NK-92 treated with Interleukin-12 subunit alpha and Interleukin-12 subunit beta, amount 100 ng/mL, for 24 hours (cell line): ENCODE measurements around the gene BRINP1.

ENCODE experiments used
- DNase-seq: peaks from one replicate; lab custom pipeline; 2025; lab: John Stamatoyannopoulos, UW

Gene BRINP1, protein sequence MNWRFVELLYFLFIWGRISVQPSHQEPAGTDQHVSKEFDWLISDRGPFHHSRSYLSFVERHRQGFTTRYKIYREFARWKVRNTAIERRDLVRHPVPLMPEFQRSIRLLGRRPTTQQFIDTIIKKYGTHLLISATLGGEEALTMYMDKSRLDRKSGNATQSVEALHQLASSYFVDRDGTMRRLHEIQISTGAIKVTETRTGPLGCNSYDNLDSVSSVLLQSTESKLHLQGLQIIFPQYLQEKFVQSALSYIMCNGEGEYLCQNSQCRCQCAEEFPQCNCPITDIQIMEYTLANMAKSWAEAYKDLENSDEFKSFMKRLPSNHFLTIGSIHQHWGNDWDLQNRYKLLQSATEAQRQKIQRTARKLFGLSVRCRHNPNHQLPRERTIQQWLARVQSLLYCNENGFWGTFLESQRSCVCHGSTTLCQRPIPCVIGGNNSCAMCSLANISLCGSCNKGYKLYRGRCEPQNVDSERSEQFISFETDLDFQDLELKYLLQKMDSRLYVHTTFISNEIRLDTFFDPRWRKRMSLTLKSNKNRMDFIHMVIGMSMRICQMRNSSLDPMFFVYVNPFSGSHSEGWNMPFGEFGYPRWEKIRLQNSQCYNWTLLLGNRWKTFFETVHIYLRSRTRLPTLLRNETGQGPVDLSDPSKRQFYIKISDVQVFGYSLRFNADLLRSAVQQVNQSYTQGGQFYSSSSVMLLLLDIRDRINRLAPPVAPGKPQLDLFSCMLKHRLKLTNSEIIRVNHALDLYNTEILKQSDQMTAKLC

DNA sequence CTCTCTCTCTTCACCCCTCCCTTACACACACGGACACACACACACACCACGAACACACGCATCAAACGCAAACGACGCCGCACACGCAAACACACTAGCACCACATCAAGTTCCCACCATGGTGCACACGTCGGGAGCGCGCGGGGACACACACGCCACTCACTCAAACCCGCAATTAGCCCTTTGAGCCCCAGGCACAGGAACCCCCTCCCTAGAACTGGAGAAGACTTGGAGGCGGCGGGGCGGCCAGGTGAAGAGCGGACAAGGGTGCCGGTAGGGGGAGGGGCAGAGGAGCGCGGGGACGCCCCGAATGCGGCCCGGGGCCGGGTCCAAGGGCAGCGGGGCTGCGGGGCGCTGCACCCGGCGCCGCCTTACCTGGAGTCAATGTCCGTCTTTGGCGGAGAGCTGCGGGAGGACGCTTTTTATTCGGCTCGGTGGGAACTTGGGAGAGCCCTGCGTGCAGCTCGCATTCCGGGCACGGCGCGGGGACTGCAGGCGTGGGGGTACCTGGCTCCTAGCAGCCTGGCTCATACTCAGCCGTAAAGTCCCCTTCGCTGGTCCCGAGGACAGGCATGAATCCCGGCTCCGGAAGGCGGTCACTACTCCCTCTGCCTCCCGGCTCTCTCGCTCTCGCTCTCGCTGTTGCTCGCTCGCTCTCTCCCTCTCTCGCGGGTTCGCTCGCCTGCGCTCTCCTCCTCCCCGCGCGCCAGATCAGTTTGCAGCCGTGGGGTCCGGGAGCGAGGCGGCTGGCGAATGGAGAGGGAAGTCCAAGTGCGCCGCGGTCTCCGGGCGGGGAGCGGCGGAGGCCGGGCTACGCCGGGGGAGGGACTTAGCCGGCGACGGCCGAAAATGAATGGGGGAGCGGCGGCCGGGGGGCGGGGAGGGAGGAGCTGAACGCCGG, at the start of gene BRINP1:
Gene BRINP1 (minus strand): TSS at position 755 of the 901 bp plus-strand sequence. CDS start 56,080 bp downstream, outside the sequence.
- no peak for DNase-seq

DNA sequence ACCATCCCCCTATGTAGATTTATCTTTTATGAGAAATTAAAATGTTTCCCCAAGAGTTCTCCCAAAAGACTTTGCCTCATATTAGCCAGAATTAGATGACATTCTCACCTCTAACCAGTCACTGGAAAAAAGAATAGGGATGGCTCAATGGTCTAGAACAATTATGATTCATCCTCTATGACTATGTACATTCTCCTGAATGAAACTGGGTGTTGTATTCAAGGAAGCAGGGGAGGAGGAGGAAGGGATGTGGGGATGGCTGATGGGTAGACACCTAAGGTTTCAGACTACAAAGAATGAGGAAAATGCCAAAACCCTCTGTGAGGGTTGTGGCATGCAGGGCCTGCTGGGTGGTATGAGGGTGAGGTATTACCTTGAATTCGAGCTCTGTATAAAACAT, 49.5 kb upstream of the BRINP1 start:
- no peak for DNase-seq

- DNase-seq, result no peak
Measured at GRCh38 chr9:119416793-119417192, 47.6 kb upstream of the BRINP1 start.

DNA sequence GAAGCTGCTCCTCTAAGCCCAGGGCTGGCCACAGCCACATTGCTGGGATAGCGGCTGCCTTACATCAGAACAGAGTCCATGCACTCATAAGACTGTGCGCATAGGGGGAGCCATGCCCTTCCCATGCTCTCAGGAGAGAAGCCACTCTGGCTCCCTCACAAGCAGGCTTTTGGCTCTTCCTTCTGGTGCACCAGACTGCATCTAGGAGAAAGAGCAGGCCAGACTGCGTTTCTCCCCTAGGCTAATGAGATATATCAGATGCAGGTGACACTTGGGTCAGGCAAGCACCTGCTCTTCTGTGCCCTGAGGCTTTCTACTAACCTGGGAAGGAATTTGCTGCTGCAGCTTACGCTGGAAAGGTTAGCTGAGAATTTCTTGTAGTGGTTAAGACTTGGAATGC, 43.2 kb upstream of the BRINP1 start:
- no peak for DNase-seq

DNA sequence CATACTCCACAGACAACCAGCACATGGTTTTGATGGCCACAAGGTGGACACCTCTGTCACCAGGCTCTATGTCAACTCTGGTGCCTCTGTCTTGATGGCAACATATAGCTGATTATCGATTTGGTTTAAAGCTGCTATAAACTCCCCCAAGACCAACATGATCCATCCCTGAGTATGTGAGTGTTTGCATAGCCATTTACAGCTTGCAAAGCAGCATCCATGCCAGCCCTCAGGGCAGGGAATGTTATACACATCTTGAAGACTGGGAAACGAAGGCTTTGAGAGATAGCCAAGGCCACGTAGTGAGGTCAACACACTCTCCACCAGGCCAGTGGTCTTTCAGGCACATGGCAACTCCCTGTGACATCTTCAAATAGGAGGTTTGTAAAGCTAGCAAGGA, 40.3 kb upstream of the BRINP1 start:
- DNase-seq, result no peak

GRCh38 chr9:119400606-119401005, 31.4 kb upstream of the BRINP1 start:
- DNase-seq, result no peak

GRCh38 chr9:119398350-119398749, 29.1 kb upstream of the BRINP1 start:
- DNase-seq, result no peak

DNA sequence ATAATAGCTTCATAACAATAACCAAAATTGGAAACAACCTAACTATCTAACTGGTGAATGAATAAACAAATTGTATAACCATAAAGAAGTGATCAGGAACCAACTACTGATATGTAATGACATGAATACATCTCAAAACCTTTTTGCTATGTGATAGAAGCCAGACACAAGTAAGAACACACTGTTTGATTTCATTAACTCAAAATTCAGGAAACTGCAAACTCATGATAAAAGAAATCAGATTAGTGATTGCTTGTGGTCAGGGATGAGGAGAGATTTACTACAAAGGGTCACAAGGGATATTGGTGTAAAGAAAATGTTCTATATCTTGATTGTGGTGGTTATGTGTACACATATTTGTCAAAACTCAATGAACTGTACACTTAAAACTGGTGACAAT, 22.6 kb upstream of the BRINP1 start:
- no peak for DNase-seq

DNA sequence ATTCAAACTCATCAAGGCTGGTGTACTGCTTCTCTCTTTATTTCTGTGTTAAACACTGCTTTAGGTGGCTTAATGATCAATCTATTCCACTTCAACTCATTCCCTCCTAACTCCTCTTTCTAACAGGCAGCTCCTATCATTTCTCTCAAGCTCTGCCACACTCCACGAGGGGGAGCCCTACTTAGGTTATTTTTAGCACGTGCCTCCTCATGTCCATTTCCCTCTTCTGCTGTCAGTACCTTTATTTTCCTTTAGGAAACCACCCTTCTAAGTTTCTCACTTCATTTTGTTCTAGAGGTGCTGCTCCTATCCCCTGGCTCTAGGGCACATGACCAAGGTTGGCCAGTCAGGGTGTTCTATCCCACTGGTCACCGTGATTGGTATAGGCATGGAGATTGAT, 6.7 kb upstream of the BRINP1 start:
- DNase-seq, result no peak

DNA sequence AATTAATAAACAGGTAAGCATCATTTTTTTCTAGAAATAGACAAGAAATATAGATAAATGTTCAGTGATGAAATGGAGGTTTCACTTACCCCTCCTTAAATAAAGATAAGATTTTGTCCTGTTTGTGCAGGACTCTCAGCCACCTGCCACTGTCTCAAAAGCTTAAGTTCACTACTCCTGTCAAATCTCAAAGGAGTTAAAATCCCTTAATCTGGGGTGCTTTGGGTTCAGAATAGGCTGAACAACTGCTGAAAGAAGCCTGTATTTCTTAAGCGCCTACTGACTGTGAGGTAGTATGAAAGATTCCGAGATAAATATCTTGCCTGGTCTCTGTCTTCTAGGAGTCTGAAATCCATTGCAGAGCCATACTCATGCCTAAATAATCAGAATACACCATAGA, 3.7 kb upstream of the BRINP1 start:
- DNase-seq, result no peak

DNA sequence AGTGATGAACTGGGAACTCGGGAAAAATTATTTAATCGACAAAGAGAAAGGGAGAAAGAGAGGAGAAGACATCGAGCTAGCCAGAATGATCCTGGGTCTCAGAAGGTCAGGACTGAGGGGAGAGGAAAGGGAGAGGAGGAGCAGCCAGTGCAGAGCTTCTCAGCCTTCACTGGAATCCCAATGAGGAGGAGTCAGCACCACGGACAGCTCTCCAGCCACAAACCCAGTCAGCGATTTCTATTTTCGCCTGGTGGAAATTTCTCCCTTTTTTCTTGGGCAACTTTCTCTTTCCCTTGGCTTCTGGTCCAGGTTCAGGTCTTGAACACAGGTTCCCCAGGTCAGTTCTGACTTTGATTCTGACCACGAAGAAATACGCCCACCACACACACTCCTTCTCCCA, 1.6 kb upstream of the BRINP1 start:
- no peak for DNase-seq

DNA sequence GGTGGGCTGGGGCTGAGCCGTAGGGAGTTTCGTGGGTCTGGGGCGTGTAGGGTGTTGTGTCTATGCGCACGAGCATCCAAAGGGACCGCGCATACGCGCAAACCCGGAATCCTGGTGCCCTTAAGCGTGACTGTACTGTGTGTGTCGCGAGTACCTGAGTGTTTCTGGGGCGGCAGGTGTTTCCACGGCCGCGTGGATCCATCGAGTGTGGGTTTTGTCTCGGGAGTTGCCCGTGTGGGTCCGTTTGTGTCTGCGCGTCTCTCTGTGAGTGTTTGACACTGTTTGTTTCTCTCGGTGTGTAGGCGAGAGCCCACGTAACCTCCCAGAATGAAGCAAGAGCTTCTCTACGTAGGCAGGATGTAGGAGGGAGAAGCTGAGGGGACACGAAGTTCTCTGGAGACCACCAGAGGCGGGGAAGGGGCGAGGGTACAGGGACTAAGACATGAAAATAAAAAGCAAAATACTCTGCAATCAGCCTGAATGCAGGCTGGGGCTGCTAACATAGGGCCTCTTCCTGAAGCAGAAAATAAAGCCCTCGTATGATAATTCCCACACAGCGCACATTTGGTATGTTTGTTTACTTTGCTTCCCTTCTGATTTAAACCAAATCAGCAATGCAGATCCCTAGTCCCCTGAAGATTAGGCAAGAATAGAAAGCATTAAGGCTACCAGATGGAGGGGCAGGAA, 588 bp upstream of the BRINP1 start:
- DNase-seq, result no peak

DNA sequence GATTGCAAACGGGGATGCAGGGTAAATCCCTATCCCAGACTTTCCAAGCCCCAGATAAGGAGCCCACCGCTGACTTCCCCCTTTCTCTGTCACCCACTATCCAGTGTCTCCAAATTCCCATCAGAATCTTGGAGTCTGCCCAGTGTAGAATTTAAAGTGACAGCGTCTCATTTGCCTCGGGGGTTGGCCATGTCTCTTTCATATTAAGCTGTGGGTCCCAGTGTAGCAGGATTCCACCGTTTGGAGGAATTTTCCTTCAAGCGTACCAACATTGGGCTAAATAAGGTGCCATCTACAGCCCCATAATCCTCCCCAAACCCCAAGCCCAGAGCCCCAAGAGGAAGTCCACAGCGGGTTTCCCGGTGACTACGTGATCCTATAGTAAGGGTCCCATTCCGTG, 1.1 kb downstream of the BRINP1 start:
- DNase-seq, result no peak

DNA sequence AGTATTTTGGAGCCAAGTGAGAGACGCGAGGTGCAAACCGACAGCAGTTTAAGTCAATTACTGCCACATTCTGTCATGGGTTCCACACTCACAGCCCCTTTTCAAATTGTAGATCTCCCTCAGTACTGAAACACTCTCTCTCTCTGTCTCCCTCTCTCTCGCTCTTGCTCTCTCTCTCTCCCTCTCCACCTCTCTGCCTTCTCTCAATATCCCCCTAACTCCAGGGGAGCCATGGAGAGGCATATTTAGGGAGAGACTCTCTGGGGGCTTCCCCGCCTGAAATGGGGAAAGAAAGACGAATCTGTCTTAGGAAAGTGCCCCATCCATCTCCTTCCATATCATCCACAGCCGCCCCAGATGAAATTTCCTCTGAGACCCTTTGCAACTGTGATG, 1.6 kb downstream of the BRINP1 start:
- DNase-seq, result no peak

DNA sequence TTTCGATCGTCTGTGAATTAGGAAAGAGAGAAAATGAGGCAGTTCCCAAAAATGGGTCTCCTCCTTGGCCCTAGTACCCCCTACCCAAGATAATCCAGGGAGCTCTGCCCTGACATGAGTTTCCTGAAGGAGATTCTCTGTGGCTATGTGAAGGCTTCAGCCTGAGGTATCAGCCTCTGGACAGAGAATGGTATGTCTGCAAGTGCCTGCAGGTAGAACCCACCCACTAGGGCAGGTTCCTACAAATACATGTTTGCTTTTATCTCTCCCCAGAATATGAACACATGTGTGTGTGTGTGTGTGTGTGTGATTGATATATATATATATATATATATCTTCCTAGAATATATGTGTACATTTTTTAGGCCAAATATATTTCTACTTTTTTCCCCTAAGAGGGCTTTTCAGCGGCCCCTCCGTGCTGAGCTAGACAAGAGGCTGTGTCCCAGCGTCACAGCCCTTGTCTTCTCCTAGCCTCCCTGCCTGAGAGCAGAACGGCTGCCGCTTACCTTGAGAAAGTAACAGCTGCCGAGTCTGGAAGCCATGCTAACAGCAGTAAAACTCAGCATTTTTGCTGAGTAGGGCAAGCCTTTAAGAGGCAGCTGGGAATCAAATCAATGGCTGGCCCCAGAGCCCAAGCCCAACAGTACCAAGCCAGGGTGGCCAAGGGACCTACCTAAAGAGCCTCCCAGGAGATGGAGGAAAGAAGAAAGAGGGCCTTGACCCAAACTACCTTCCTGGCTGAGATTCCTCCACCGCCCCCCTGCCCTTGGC, 2.1 kb downstream of the BRINP1 start:
- DNase-seq, result no peak

DNA sequence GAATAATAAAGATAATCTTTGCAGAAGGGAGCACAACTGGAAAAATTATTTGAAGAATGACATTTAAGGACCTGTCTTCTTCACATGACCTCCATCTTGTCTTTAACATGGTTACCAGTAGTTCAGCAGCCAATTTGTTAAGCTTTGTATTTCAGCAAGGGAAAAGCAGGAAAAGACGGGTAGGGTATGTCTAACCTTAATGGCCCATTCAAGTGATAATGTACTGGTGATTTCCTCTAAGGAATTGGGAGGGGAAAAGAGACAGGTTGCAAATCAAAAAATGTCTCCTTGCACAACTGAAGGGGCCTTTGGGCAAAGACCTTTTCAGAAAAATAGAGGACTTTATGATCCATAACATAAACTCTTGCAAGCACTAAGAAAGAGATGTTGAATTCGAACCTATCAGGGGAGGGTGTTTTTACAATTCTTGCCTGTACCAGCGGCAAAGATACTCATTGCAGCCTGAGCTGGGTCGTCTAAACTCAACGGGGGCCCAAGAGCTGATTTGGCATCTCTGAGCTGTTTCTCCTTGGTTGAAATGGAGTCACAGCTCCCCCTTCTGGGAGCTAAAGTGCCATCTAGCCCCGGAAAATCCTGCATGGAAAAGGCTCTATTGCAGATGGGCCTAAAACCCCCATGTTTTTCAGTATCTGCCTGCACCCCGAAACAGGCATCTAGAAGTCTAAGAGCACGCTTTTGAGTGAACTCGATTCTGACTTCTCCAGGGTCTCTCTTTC, 3.8 kb downstream of the BRINP1 start:
- no peak for DNase-seq

DNA sequence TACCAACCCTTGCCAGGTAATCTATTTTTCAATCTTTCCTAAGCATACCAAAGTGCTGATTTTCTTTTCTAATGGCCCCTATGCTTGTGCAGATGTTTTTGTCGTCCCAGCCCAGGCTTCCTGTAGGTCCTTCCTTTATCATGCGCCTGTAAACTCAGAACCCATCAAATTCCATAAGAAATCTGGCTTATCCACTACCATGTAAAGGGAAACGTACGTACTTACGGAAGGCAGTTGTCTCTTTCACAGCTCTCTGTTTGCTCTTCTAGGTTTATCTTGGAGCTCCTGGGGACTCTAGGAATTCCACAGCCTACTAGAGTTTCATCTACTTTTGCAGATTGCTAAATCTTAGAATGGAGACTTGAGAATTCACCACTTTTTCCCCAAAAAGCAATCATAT, 9.0 kb downstream of the BRINP1 start:
- DNase-seq, result no peak

DNA sequence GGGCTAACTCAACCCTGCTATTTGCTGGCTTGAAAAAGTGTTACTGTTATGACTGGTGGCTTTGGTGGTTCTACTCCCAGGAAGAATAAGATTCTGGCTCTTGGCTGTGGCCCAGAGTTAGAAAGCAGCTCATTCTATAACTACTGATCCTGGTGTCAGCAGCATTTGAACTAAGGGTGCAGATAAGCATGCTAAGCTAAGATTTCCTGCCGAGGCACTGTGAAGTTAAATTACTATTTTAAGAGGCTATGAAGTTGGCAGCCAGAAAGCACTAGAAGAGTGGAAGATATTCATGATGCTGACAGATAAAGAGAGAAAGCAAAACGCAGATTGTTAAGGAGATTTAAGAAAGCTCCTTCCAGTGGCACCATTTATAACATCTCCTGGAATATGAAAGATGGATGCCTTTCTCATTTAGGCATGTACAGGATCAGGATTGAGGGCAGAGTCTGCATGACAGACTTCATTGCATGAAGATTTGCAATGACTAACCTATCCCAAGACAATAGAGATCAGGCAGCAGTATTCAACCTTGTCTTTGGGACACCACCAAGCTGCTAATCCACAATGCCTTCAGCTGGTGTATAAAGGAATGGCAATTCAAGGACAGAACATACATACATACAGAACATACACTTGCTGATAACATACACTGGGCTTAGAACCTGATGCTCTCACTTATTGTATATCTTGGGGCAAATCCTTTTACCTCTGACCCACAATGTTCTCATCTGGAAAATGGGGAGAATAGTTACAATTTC, 11.7 kb downstream of the BRINP1 start:
- DNase-seq, result no peak

GRCh38 chr9:119349351-119349825, 19.8 kb downstream of the BRINP1 start:
- no peak for DNase-seq
